Stimulated activated CD4-positive, alpha-beta T cell treated with anti-CD3 and anti-CD28 coated beads, TNF-alpha, amount 100 ng/mL, for 4 hours (primary cell): ENCODE data around the gene ITPRID1.

ENCODE experiments used
- DNase-seq, 3 experiments: peaks; one replicate each; pipeline ENCODE4 v3.0.0-alpha.2; 2020; ENCODE audit warnings: low read depth in 3 of 3

The ITPRID1 gene

DNA sequence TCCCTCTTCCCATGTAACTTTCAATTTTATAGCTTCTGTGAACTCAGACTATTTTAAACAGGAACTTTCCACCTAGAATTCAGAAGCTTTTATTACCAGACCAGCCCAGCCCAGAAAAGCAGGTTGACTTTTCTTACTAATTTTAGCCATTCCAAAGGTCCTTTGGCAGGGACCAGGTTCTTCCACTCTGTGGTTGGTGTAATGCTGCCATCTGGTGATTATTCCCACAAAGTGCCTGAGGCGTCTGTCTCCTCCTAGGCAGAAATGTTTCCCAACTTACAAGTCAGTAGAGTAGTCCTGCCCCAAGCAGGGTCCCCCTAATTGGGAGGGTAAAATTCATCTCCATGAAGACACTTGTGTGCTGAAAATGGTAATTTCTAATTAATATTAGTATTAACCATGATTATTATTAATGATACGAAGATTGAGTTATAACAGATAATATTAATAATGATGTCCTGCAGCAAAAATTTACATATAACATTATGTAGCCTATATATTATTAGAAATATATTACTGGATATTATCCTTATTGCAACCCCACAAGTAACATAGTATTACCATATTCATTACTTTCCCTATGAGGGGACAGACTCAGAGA lies 120.1 kb downstream of the ITPRID1 start:
- no peak for DNase-seq

DNA sequence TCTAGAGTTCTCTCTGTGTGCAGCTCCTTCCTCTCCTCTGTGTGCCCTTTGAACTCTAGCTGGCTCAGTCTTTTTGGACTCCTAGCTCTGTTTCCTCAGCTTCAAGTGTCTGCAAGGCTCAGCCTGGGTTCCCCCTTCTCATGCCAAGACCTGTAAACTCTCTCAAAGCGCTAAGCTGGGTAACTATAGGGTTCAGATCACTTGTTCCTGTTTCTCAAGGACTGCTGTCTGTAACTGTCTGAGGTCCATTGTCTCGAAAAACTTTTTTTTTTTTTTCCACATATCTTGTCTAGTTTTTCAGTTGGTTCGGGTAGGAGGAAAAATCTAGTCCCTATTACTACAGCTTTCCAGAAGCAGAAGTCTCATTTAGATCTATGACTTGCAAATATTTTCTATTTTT lies 126.5 kb downstream of the ITPRID1 start:
- no peak for DNase-seq

DNA sequence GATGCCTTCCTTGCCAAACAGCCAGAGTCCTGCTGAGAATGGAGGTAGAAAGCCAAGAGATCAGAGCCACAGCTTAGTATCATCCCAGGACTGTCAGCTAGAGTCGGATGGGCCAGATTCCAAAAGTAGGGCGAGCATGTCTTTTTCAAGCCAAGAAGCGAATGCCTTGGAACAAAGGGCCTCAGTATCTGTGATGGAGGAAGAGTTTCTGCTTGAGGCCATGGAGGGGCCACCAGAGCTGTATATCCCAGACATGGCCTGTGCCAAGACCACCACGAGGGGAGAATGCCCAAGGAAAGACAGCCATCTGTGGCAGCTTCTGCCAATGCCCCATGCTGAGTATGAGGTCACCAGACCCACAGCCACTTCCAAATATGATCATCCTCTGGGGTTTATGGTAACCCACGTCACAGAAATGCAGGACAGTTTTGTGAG lies 128.8 kb downstream of the ITPRID1 start:
- no peak for DNase-seq

DNA sequence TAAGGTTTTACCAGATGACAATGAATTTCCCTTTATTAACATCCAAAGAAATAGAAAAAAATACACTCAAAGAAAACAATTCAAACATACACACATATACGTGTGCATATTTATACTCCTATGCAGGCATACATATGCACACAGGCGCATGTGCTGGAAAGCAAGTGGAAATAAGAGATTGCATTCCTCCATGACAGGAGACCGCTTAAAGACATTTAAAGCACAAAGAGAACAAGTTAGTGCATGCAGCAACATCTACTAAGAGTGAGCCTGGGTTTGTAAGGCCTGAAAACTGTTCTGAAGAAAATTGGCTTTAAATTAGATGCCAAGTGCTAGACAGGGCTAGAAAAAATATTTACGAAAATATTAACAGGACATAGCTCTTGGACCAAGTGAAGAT lies 133.1 kb downstream of the ITPRID1 start:
- no peak for DNase-seq

DNA sequence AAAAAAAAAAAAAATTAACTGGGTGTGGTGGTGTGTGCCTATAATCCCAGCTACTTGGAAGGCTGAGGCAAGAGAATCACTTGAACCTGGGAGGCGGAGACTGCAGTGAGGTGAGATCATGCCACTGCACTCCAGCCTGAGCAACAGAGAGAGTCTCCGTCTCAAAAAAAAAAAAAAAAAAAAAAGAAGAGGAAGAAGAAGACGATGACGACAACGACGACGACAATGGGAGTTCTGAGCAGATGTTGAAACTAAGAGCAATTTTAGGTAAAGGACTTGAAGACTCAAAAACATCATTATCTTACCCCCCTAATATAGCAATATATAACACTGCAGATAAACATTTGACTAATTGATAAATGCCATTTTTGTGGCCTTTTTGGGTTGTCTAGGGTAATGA lies 133.6 kb downstream of the ITPRID1 start:
- no peak for DNase-seq

DNA sequence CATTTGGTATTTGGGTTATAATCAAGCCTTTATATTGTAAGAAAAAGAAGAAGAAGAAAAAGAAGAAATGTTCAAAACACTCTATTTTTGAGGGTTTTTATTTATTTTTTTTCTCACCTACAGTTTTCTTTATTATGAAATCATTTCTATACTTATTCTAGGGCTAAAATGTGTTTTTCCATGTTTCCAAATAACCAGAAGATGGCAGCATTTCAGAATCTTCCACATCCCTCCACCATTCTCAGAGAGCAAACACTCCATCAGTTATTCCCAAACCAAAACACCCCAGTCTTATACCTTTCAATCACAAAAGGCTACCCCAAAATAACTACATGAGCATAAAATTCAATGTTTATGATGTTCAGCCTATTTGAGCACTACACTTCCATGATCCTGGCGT lies 134.4 kb downstream of the ITPRID1 start:
- no peak for DNase-seq

DNA sequence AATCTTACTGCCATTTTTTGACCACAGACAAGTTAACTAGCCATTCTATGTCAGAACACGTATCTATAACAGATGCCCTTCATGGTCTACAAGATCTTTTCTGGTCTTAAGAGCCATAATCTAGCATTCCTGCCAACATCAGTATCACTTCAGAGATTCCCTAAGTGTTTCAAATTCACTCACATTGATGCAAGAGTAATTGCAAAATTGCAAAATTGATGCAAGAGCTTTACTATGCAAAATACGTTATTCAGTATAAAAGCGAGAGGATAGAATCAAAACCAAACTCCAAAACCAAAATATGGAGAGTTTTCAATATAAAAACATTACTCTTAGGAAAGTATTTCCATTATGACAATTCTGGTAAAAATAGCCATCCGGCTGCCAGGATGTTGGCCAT lies 135.0 kb downstream of the ITPRID1 start:
- DNase-seq, result no peak

DNA sequence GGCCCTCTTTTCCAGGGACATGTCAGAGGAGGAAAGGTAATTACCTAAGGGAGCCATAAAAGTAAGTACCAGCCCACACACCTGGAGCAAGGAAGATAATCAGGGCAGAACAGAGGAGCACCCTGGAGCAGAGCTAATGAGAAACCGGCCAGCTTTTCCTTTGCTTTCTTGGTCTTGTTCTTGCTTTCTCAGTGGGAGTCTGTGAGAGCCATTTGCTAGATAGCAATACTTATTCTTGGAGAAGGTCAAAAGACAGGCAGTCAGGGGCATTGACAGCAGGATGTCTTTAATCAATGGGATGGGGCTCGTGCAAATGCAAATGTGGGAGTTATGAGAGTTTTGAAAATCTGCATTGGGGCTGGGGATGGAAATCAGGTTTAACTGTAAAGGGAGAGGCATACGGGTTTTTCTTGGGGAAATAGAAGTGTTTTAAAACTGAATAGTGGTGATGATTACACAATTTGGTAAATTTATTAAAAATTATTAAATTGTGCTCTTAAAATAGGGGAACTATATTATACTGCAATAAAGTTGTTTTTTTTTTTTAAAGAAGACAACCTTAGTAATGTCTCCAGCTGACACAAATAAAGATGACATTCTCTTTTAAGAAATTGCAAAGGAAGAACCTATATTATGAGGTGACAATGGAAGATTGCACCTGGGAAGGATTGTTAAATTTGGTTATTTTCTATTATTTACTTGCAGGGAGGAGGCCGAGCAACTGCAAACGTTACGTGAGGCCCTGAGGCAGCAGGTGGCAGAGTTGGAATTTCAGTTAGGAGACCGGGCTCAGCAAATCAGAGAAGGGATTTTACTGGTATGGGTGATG lies 137.6 kb downstream of the ITPRID1 start:
- DNase-seq, result no peak

DNA sequence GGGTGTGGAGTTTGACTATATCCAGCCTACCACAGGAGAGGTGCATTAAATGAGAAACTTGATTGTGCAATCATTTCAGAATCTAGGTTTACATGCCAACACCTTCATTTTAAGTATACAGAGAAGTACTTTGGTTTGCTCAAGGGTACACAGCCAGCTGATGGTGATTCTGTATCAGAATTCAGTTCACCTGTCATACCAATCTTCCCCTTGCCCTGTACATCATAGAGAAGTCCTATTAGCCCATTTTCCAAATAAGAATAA lies 138.1 kb downstream of the ITPRID1 start:
- no peak for DNase-seq

DNA sequence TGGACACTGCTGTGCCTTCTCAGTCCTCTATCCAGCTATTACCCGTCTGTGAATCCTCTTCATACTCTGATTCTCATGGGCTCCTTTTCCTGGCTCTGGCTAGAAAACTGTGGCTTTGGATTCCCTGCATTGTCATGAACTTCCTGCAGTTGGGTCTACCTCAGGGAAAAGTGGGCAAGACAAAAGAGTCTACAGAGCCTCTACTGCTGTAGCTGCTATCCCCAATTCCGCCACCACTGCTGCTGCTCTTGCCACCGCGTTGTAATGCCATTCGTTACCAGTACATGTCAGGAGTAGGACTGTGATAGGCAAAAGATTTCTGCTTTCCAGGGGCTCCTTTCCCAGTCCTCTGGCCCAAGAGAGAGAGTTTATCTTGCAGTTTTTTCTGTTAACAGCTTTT lies 149.2 kb downstream of the ITPRID1 start:
- DNase-seq, result no peak

DNA sequence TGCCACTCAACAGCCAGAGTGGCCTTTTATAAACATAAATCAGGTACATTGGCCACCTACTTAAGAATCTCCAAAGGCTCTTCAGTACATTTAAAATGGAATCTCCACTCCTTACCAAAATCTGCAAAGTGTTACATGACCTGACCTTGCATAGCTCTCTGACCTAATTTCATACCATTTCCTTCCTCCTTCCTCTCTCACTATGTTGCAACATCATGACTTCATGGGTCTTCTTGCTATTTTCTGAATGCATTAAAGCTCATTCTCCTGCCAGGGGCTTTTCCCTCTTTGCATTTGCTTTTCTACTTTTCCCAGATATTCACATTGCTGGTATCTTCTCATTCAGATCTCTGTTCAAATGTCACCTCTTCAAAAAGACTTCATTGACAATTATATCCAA lies 151.0 kb downstream of the ITPRID1 start:
- no peak for DNase-seq

DNA sequence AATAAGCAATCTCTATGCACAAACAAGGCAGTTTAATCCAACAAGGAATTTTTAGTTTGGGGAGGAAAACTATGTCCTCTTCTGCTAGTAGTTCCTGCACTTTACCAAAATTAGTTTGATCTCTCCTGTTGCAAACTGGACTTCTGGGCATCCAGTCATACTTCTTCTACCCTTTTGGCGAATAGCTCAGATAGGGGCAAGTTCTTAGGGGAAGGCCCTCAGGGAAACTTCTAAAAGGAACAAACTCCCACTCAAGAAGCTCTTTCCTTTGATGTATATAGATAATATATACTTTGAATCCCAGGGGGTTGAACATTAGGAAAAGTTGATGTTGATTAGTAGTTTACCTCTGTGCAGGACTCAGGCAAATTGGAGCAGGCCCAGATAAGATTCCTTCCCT lies 151.7 kb downstream of the ITPRID1 start:
- no peak for DNase-seq

DNA sequence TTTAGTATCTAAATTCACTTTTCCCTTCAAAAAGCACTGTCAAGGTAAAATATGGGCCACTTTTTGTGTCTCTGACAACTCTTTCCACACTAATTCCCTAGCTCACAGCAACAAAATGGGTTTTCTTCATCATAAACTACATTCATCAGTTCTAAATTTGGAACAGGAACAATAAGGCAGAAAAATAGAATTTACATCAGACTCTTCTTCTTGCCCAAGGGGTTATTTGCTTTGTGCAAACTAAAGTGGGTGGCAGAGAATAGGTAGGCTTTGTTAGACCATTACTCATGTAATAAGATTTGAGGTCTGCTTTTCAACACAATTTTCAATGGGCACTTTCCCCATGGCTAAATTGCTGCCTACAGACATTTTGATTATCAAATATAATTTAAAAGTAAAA lies 155.6 kb downstream of the ITPRID1 start:
- no peak for DNase-seq

DNA sequence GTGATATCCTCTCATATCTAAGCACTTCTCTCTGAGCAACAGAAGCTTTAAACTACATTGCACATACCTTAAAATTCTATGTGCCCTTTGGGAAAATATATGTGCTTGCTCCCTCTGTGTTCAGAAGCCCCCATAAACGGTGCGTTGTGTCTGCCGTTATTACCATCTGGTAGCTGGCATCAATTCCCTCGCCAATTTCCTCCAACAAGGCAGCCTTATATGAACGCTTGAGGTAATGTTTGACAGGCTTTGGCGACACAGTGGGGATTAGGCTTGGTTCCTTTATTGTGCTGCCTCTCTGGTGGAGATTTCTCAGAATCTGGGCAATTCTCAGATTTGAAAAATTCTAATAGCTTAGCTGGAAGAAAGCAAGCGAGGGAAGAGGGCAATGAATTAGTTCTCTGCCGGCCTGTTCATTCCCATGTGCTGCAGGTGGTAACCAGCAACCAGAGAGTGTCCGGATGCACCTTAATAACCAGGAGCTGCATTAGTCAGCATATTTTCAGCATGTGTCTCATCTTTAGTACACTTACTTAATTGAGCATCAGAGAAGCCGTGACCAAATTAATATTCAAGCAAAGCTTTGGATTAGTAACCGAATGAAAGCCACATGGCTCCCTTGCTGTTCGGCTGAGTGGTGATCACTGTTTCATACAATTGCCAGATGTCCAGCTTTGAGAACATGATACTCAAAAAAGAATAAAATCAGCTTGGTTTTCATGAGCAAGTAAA lies 165.8 kb downstream of the ITPRID1 start:
- DNase-seq, result no peak

DNA sequence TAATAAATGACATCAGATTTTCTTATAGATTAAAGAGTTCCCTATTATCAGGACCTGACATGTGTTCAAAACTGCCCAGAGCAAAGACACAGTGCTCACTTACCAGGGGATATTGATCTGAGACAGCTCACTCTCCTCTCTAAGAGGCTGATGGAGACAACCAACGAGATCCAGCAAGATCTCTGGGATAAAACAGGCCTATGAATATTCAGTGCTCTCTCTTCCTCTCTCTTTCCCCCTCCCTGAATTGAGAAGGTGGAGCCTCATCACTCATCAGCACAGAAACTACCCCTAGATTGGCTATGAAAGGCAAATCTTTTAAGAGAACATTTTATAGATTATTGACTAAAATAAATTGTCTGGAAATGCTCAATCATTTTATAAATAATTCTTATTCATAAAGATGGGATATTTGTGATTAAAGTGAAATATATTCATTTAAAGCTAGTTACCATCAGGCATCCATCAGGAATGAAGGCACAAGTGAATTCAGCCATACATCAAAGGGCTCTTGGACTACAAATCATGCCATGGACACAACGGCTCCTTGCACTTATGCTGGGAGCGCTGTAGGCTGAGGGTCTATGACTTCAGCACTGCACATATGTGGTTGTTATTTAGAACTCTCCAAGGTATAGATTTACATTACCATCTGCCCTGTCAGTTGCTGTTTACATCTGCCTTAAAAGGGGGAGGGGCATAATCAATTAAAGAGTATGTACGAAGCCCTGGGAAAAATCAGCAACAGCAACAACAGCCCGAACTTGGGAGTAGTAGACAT lies 169.7 kb downstream of the ITPRID1 start:
- no peak for DNase-seq

DNA sequence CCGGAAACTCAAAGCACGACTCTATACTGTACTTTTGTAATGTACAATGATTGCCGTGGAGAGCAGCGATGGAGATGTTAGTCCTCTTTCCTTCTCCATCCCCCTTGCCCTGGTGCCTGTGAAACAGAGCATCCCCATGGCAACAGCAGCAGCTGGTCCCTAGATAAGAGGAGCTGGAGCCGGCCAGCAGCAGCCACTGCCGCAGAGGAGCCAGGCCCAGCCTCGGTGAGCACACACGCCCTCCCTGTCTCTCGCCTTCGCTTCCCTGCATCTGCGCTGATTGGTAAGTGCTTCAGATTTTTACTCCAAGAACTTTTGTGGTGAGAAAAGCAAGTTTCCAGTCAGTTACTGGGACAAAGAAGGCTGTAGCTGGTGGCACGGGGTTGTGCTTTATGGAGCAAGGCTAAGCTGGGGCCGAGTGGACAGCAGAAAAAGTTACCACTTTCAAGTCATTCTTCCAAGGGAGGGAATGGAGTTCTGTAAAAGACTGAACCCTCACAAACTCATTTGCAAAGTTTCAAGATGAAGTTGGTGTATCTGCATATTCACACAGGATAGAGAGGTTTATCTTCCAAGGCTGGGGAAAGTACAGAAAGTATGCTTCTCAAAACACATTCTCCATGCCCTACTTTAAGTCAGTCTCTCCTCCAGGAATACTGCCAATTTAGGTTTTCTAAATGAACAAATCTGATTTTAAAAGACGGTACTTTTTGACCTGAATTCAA lies 173.3 kb downstream of the ITPRID1 start, which contains the start of gene PPP1R17:
Gene PPP1R17, plus strand, starts transcription at position 192 of the 725 bp plus-strand sequence. CDS start 5,227 bp downstream, outside the sequence.
- no peak for DNase-seq

DNA sequence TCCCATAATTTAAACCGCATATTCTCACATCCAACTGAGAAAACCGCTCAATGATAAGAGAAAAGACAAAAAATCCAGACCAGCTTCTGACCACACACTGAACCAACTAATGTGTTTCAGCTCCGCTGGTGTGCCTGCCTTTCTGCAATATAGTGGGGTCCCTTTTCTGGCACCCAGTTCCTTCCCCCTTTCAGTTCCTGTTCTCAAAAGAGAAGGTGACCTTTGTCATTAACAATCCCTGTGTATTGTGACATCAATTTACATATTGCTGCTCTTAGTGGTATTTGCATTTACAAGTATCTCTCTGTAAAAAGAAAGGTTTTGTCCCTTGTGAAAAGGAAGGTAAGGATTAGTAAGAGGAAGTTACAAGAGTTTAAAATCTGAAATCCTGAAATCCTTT lies 174.5 kb downstream of the ITPRID1 start:
- no peak for DNase-seq

DNA sequence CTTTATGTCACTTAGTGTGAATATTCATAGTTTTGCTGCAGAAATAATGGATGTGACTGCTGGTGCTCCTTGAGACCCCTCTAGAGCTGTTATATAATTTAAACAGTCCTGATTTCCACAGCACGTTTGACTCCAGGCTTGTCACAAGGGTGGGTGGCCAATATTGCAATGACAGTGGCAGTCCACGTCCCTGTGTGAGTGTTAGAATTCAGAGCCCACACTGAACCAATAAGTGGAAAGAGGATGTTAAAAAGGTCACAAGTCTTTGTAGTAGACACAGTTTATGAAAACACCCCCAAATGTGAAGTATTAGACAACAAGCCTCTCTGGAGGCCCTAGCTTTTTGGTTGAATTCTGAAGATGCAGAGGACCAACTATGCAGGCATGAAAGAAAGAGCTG lies 175.1 kb downstream of the ITPRID1 start:
- DNase-seq, result no peak

DNA sequence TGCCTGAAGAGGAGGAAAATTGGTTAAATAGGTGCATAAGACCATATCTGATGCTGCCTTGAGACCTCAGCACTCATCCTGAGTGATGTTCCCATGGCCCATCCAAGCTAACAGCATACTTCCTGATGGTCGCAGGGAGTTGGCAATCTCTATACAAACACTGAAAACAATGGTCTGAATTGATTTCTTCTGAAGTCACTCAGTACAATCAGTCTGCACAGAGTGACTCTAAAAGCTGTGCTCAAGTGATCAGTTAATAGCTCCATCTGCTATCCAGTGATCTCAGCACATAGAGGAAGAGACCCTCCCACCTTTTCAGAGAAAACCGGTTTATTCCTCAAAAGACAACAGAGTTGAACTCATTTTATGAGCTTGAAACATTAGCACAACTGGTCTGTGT lies 177.0 kb downstream of the ITPRID1 start:
- DNase-seq, result no peak

DNA sequence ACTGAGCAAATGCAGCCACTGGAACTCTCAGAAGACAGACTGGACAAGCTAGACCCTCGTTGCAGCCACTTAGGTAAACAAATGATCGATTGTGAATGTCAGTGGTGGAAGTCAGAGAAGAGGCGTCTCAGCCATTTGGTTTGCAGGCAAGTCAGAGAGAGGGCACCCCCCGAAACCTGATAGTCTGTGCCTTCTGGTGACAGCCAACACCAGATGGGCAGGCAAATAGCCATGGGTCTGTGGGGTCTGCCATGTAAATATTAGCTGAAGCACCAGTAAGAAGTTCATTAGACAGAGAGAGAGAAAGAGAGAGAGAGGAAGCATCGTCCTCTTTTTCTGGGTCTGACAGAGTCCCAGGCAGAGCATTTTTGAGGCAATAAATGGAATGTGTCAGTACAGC lies 178.6 kb downstream of the ITPRID1 start:
- no peak for DNase-seq

DNA sequence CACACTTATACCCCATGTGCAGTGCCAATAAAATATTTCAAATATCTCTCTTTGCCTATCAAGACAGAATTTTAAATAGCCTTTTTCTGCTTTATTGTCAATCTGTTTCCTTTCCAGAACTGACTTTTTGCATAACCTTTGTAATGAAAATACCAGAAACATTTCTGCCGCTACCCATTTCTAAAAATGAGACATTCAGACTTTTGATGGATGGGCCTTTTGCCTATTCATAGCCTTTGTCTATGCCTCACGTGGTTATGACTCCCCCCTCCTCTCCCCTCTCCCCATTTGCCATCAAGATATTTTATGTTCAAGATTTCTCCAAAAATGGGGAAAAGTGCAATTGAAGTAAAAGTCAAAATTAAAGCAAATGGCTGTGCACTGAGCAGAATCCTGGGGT lies 179.0 kb downstream of the ITPRID1 start:
- no peak for DNase-seq
